Fibroblast of villous mesenchyme (primary cell): Measurements from ENCODE around the gene IQSEC1. TPM values are rescaled to one million over a fixed set of nuclear protein-coding genes. Genes with fewer than 3 reads are reported as not detected.

Source experiments
- DNase-seq: peaks from one replicate; pipeline ENCODE4 v3.0.0-alpha.2; 2010; ENCODE audit warnings: low read depth
- H3K4me3 ChIP-seq: 2 replicates; pipeline ENCODE4 v1.5.1; 2011; ENCODE audit warnings: low read depth, mild to moderate bottlenecking, low read length
- CTCF ChIP-seq: IDR thresholded peaks from 2 replicates; pipeline ENCODE4 v1.5.1; 2012; ENCODE audit warnings: low read depth, mild to moderate bottlenecking, low read length; ENCODE audit not compliant: insufficient read depth
- total RNA-seq: library from RNA; depleted of rRNA; stranded (reverse); fragments of >200 nt; gene quantifications from 2 replicates; pipeline ENCODE4 v1.2.3, GENCODE V29; 2012

Gene IQSEC1
- total RNA-seq, 1 donor = 19.9 TPM

DNA sequence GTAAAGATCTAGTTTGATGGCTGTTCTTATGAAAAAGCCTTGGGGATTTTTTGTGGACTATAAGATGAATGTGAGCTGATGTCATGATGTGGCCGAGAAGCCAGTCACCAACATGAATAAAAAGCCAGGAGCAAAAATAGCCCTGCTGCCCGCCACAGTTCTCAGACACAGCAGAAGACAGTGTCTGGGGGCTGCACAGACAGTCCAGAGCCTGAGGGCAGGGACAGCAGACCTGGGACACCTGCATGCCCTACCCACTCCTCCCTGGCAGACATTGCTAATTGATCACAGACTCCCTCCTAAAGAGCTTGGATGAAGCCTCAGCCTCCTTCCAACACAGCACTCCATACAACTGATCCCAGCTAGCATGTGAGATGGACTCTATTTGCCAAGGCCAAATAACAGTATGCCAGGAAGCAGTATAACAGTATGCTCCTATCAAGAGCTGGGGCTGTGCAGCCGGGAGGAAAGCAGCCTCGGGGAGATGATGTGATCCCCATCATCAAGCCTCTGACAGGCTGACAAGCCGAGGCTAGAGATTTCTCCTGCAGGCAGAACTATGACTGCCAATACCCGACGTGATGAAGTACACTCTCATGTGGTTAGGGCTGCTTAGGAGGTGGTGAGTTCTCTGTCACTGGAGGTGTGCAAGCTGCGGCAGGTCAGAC is 126.4 kb downstream of the IQSEC1 start:
- DNase-seq = no peak
- no peak overlapping the region for H3K4me3 ChIP-seq
- TF ChIP-seq CTCF = no peak

GRCh38 chr3:12946251-12946648 is 127.0 kb downstream of the IQSEC1 start:
- TF ChIP-seq CTCF = no peak
- DNase-seq = no peak
- H3K4me3 ChIP-seq = no peak overlapping the region

DNA sequence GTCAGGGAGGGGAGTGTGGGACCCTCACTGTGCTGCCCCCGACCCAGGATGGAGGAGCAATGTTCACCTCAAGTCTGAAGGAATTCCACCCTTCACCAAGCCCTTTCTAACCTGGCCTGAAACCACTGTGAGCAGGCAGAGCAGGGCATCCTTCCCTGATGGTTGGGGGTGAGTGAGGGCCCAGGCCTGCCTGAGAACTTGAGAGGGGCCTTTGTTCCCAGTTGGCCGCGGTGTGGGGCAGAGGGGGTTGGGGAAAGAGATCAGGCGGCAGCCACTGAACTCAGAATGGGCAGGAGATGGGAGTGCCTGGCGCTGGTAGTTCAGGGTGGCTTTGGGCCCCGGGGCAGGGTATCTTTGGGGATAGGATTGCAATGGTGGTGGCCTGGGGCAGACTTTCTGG is 128.4 kb downstream of the IQSEC1 start:
- no peak overlapping the region for H3K4me3 ChIP-seq
- DNase-seq = no peak
- no peak for TF ChIP-seq CTCF

GRCh38 chr3:12944413-12944812 is 128.8 kb downstream of the IQSEC1 start:
- no peak for TF ChIP-seq CTCF
- no peak overlapping the region for H3K4me3 ChIP-seq
- peak; percentile 8 for DNase-seq

- no peak overlapping the region for H3K4me3 ChIP-seq
- DNase-seq = no peak
- no peak for TF ChIP-seq CTCF
Observed at GRCh38 chr3:12943124-12944021, 129.9 kb downstream of the IQSEC1 start.

GRCh38 chr3:12941495-12942023 is 131.7 kb downstream of the IQSEC1 start:
- no peak overlapping the region for H3K4me3 ChIP-seq
- TF ChIP-seq CTCF = no peak
- no peak for DNase-seq
